ENCODE measurements around the gene TSPAN14. TPM values are rescaled to one million over a fixed set of nuclear protein-coding genes. Genes with fewer than 3 reads are reported as not detected.

TSPAN14 gene
- total RNA-seq, 1 experiment from 2014 or later: 46.8 TPM

- H2AFZ ChIP-seq (ENCODE audit: low read length): no peak overlapping the region
- H3K27me3 Mint-ChIP-seq (ENCODE audit: low read depth): peaks cover 31% of the 10 kb centered on the region
- peaks cover 0 to 2% (median 0%) of the 10 kb centered on the region in 3 experiments; a peak in 2 of 7 replicates for H3K36me3 Mint-ChIP-seq (ENCODE audit: insufficient read depth in 1 of 3, low read depth in 3 of 3)
- H3K9me3 Mint-ChIP-seq: no peaks in the 10 kb centered on the region
- H4K91ac ChIP-seq (ENCODE audit: insufficient read length, low read depth, low read length): no peak overlapping the region
- no peaks in the 10 kb centered on the region for H3K9me3 ChIP-seq (ENCODE audit: control insufficient read depth, low read depth, low read length)
- no peaks in the 10 kb centered on the region for H3K4me1 ChIP-seq (ENCODE audit: insufficient read depth, low read length)
- no peak overlapping the region for H3K27ac Mint-ChIP-seq
- no peak overlapping the region for H3K23ac ChIP-seq (ENCODE audit: insufficient read length, low read depth, low read length)
- no peak overlapping the region for H2BK120ac ChIP-seq (ENCODE audit: low read depth, low read length, poor library complexity, severe bottlenecking)
- no peaks in the 10 kb centered on the region for H3K79me2 ChIP-seq (ENCODE audit: insufficient read depth, low read length)
- no peak overlapping the region for H3K18ac ChIP-seq (ENCODE audit: insufficient read length, low read depth, low read length)
- H3K4me2 ChIP-seq (ENCODE audit: insufficient read depth, insufficient read length, low read length): no peak overlapping the region
- no peak overlapping the region for H2BK20ac ChIP-seq (ENCODE audit: low read depth, low read length, poor library complexity, severe bottlenecking)
- no peak overlapping the region for H4K8ac ChIP-seq (replicated peaks; ENCODE audit: insufficient read length, low read depth, low read length)
- H2BK12ac ChIP-seq (ENCODE audit: insufficient read length, low read depth, low read length): no peak overlapping the region
- no CpG with 5 or more reads among the region's 1 CpG for WGBS (ENCODE audit: extremely low coverage, insufficient read length, low lambda C conversion rate)
- no peak overlapping the region for H3K9ac ChIP-seq (ENCODE audit: extremely low read depth, insufficient read length, low read length)
- H3K27ac ChIP-seq (ENCODE audit: insufficient read length, low read depth, low read length): no peak overlapping the region
- no peak overlapping the region for H2BK15ac ChIP-seq (ENCODE audit: low read depth, low read length)
- no peak overlapping the region for H3K14ac ChIP-seq (ENCODE audit: insufficient read depth, low read length)
- H3K27me3 ChIP-seq (ENCODE audit: insufficient read depth, low read length): peaks cover 4% of the 10 kb centered on the region; the same call in 1 of the 2 replicates
- no peak overlapping the region for H2AK5ac ChIP-seq (ENCODE audit: insufficient read length, low read length)
- no peak overlapping the region for H3K4me3 Mint-ChIP-seq
- H3K23me2 ChIP-seq (ENCODE audit: insufficient read length, low read depth, low read length, poor library complexity, severe bottlenecking): peaks cover 8% of the 10 kb centered on the region
- DNase-seq: no peak
- H3T11ph ChIP-seq (ENCODE audit: low read length): no peak overlapping the region
- peaks cover 19 to 27% of the 10 kb centered on the region in 2 experiments for H3K4me1 Mint-ChIP-seq
- TF ChIP-seq CTCF (conservative IDR thresholded peaks at IDR 0.05): no peak
- no peaks in the 10 kb centered on the region for H3K79me1 ChIP-seq (ENCODE audit: insufficient read depth, low read depth, low read length, poor library complexity, severe bottlenecking)
- no peak overlapping the region for H4K5ac ChIP-seq (ENCODE audit: insufficient read length, low read depth, low read length)
- no peaks in the 10 kb centered on the region for H4K20me1 ChIP-seq (ENCODE audit: control insufficient read depth, insufficient read depth, insufficient read length)
- H3K4ac ChIP-seq (ENCODE audit: low read depth, low read length): no peak overlapping the region
- H3K56ac ChIP-seq (ENCODE audit: insufficient read length, low read depth, low read length): no peak overlapping the region
- no peak overlapping the region for H2BK5ac ChIP-seq (ENCODE audit: insufficient read length, low read length)
Measured at GRCh38 chr10:80405035-80405434, 49.1 kb upstream of the TSPAN14 start.
